ENCODE measurements around the gene SYK. TPM values are rescaled to one million over a fixed set of nuclear protein-coding genes. Genes with fewer than 3 reads are reported as not detected.

The SYK gene
- total RNA-seq, 1 experiment from 2014 or later: 5.9 TPM

GRCh38 chr9:90880669-90881068 is 79.0 kb downstream of the SYK start:
- intact Hi-C loops (cut with micrococcal nuclease): no loop called here
- ChIA-PET CTCF (no interaction called here), POLR2A (no interaction called here)
- Mint-ChIP-seq H3K9me3 (ENCODE audit: unreplicated experiment) (no peaks in the 10 kb centered on the region), H3K4me1 (ENCODE audit: insufficient read depth, unreplicated experiment) (no peaks in the 10 kb centered on the region), H3K27me3 (ENCODE audit: insufficient read depth, unreplicated experiment) (no peaks in the 10 kb centered on the region), H3K27ac (ENCODE audit: low read depth, unreplicated experiment) (no peak overlapping the region), H3K36me3 (ENCODE audit: insufficient read depth, unreplicated experiment) (no peaks in the 10 kb centered on the region), H3K4me3 (ENCODE audit: unreplicated experiment) (no peak overlapping the region)
- DNase-seq (ENCODE audit: unreplicated experiment): no peak
- BruUV-seq (replicated peaks): no TSS peak
- TF ChIP-seq, protein P1, sequence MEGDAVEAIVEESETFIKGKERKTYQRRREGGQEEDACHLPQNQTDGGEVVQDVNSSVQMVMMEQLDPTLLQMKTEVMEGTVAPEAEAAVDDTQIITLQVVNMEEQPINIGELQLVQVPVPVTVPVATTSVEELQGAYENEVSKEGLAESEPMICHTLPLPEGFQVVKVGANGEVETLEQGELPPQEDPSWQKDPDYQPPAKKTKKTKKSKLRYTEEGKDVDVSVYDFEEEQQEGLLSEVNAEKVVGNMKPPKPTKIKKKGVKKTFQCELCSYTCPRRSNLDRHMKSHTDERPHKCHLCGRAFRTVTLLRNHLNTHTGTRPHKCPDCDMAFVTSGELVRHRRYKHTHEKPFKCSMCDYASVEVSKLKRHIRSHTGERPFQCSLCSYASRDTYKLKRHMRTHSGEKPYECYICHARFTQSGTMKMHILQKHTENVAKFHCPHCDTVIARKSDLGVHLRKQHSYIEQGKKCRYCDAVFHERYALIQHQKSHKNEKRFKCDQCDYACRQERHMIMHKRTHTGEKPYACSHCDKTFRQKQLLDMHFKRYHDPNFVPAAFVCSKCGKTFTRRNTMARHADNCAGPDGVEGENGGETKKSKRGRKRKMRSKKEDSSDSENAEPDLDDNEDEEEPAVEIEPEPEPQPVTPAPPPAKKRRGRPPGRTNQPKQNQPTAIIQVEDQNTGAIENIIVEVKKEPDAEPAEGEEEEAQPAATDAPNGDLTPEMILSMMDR (IDR thresholded peaks at IDR 0.05; ENCODE audit: unreplicated experiment): no peak

GRCh38 chr9:90881648-90882047 is 80.0 kb downstream of the SYK start:
- CTCF ChIA-PET: no interaction called here
- TF ChIP-seq, protein P1 (IDR thresholded peaks at IDR 0.05; ENCODE audit: unreplicated experiment): no peak

DNA sequence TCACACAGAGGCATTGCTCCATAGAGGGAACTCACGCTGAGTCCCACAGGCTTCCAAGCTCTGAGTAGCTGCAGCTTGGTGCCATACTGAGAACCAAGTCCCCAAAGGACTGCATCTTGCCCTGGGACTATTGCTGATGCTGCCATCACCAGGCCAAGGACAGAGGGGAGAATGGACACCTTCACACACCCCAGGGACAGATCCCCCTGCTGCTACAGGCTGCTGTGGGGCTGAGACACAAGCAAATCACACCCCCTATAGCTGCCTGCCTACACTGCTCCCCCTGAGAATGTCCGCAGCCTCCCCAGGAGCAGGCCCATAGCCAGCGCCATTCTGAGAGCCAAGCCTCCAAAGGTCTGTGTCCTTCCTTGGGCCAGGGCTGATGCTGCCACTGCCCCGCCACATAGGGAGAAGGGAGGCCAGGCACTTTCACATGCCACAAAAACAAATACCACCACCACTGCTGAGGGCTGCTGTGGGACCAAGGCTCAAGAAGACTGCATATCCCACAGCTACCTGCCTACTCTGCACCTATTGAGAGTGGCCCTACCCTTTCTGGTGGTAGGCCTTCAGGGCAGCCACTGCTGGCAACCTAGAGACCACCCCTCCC is 81.5 kb downstream of the SYK start:
- no peak overlapping the region for H3K27ac Mint-ChIP-seq (ENCODE audit: low read depth, unreplicated experiment)
- H3K9me3 Mint-ChIP-seq (ENCODE audit: unreplicated experiment): no peaks in the 10 kb centered on the region

More at GRCh38 chr9:90881648-90882047, 80.0 kb downstream of the SYK start:
- Mint-ChIP-seq H3K4me1 (ENCODE audit: insufficient read depth, unreplicated experiment) (no peaks in the 10 kb centered on the region), H3K36me3 (ENCODE audit: insufficient read depth, unreplicated experiment) (no peaks in the 10 kb centered on the region), H3K9me3 (ENCODE audit: unreplicated experiment) (no peaks in the 10 kb centered on the region), H3K27ac (ENCODE audit: low read depth, unreplicated experiment) (no peak overlapping the region), H3K4me3 (ENCODE audit: unreplicated experiment) (no peak overlapping the region), H3K27me3 (ENCODE audit: insufficient read depth, unreplicated experiment) (no peaks in the 10 kb centered on the region)
- POLR2A ChIA-PET: no interaction called here
- no TSS peak for BruUV-seq (replicated peaks)
- no peak for DNase-seq (ENCODE audit: unreplicated experiment)
- intact Hi-C loops (cut with micrococcal nuclease): no loop called here

DNA sequence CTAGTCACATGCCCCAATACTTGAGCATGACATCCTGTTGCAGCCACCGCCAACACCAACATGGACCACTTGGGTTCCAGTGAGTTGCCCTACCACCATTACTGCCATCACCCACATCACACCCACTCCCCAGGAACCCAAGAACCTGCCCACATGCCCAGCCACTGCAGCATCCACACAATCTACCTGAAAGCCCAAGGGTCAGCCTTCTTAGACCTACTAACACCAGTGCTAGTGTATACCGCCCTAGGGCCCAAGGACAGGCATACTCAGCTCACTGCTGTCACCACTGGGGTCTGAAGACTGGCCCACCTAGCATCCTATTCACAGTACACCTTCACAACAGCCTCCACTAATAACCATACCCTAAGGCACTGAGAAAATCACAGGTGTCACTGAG is 82.0 kb downstream of the SYK start:
- Mint-ChIP-seq H3K4me3 (ENCODE audit: unreplicated experiment) (no peak overlapping the region), H3K4me1 (ENCODE audit: insufficient read depth, unreplicated experiment) (no peaks in the 10 kb centered on the region), H3K9me3 (ENCODE audit: unreplicated experiment) (no peaks in the 10 kb centered on the region), H3K36me3 (ENCODE audit: insufficient read depth, unreplicated experiment) (no peaks in the 10 kb centered on the region), H3K27ac (ENCODE audit: low read depth, unreplicated experiment) (no peak overlapping the region), H3K27me3 (ENCODE audit: insufficient read depth, unreplicated experiment) (no peaks in the 10 kb centered on the region)
- DNase-seq (ENCODE audit: unreplicated experiment): no peak
- TF ChIP-seq, protein P1 (IDR thresholded peaks at IDR 0.05; ENCODE audit: unreplicated experiment): no peak
- POLR2A ChIA-PET: no interaction called here
- no TSS peak for BruUV-seq (replicated peaks)
- CTCF ChIA-PET: no interaction called here
- intact Hi-C loops (cut with micrococcal nuclease): no loop called here

More for the DNA sequence above, 81.5 kb downstream of the SYK start:
- ChIA-PET POLR2A (no interaction called here), CTCF (no interaction called here)
- DNase-seq (ENCODE audit: unreplicated experiment): no peak
- intact Hi-C loops (cut with micrococcal nuclease): no loop called here
- H3K4me1 Mint-ChIP-seq (ENCODE audit: insufficient read depth, unreplicated experiment): no peaks in the 10 kb centered on the region
- no TSS peak for BruUV-seq (replicated peaks)
- H3K27me3 Mint-ChIP-seq (ENCODE audit: insufficient read depth, unreplicated experiment): no peaks in the 10 kb centered on the region
- H3K4me3 Mint-ChIP-seq (ENCODE audit: unreplicated experiment): no peak overlapping the region
- no peaks in the 10 kb centered on the region for H3K36me3 Mint-ChIP-seq (ENCODE audit: insufficient read depth, unreplicated experiment)
- TF ChIP-seq, protein P1 (IDR thresholded peaks at IDR 0.05; ENCODE audit: unreplicated experiment): no peak

Data from MCF 10A (cell line).